ENCODE results near the gene SLC31A1.

DNA sequence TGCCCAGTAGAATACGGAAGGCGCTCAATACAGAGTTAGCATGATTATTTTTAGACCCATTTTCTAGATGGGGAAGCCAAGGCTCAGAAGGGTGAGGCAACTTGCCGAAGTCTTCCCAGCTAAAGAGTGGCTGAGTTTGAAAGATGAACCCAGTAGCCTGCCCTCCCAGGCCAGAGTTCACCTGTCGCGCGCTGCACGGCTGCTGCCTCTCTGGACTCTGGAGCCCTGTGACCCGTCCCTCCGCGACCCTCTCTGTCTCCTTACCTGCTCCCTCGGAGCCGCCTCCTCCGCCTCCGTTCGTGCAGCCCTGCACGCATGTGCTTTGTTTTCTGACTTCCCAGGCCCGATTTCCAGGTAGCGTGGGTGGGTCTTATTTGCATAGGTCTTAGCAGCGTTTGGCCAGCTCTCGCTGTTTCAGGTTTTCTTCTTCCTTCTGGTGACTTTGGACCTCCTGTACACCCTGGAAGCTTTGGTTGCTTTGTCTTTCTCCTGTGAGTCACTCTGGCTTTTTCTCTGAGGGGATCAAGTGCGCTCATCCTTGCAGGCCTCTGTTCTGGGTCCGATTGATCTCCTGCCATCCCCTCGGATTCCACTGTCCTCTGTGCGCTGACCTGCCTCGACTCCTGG lies 81.6 kb downstream of the SLC31A1 start, which contains the start of gene RNF183:
- TF ChIP-seq, protein P1, sequence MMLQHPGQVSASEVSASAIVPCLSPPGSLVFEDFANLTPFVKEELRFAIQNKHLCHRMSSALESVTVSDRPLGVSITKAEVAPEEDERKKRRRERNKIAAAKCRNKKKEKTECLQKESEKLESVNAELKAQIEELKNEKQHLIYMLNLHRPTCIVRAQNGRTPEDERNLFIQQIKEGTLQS (CRISPR knock-in tag; IDR thresholded peaks at IDR 0.05), result no peak
- TF ChIP-seq, protein P2, sequence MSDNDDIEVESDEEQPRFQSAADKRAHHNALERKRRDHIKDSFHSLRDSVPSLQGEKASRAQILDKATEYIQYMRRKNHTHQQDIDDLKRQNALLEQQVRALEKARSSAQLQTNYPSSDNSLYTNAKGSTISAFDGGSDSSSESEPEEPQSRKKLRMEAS (IDR thresholded peaks at IDR 0.05), result peak; percentile 76
- TF ChIP-seq, protein P3, sequence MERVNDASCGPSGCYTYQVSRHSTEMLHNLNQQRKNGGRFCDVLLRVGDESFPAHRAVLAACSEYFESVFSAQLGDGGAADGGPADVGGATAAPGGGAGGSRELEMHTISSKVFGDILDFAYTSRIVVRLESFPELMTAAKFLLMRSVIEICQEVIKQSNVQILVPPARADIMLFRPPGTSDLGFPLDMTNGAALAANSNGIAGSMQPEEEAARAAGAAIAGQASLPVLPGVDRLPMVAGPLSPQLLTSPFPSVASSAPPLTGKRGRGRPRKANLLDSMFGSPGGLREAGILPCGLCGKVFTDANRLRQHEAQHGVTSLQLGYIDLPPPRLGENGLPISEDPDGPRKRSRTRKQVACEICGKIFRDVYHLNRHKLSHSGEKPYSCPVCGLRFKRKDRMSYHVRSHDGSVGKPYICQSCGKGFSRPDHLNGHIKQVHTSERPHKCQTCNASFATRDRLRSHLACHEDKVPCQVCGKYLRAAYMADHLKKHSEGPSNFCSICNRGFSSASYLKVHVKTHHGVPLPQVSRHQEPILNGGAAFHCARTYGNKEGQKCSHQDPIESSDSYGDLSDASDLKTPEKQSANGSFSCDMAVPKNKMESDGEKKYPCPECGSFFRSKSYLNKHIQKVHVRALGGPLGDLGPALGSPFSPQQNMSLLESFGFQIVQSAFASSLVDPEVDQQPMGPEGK (CRISPR knock-in tag; IDR thresholded peaks at IDR 0.05), result no peak
- TF ChIP-seq, protein P4, sequence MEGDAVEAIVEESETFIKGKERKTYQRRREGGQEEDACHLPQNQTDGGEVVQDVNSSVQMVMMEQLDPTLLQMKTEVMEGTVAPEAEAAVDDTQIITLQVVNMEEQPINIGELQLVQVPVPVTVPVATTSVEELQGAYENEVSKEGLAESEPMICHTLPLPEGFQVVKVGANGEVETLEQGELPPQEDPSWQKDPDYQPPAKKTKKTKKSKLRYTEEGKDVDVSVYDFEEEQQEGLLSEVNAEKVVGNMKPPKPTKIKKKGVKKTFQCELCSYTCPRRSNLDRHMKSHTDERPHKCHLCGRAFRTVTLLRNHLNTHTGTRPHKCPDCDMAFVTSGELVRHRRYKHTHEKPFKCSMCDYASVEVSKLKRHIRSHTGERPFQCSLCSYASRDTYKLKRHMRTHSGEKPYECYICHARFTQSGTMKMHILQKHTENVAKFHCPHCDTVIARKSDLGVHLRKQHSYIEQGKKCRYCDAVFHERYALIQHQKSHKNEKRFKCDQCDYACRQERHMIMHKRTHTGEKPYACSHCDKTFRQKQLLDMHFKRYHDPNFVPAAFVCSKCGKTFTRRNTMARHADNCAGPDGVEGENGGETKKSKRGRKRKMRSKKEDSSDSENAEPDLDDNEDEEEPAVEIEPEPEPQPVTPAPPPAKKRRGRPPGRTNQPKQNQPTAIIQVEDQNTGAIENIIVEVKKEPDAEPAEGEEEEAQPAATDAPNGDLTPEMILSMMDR (CRISPR knock-in tag; IDR thresholded peaks at IDR 0.05), result 0 out of 2 replicates have a peak, but pooled peaks have one; percentile 4
- TF ChIP-seq SIN3A (IDR thresholded peaks at IDR 0.05; ENCODE audit: borderline replicate concordance, low read depth, low read length), result no peak
- TF ChIP-seq POLR2AphosphoS2 (IDR thresholded peaks at IDR 0.05; ENCODE audit: low read depth, low read length), result no peak
- TF ChIP-seq CBFB (CRISPR knock-in tag; IDR thresholded peaks at IDR 0.05), result no peak
- TF ChIP-seq POLR2A (IDR thresholded peaks at IDR 0.05; ENCODE audit: insufficient read depth in 1 of 2, low read depth in 2 of 2, low read length in 2 of 2), result peak in 1 of 2 experiments; percentile 51; a peak in 2 of 4 replicates
- TF ChIP-seq ZNF790 (CRISPR knock-in tag; IDR thresholded peaks at IDR 0.05; ENCODE audit: borderline replicate concordance), result no peak
- TF ChIP-seq ZNF563 (CRISPR knock-in tag; IDR thresholded peaks at IDR 0.05), result peak; percentile 89
- TF ChIP-seq POLR2AphosphoS5 (IDR thresholded peaks at IDR 0.05; ENCODE audit: low read depth, low read length), result peak; percentile 38; the same call in 1 of the 2 replicates
- TF ChIP-seq, protein P5, sequence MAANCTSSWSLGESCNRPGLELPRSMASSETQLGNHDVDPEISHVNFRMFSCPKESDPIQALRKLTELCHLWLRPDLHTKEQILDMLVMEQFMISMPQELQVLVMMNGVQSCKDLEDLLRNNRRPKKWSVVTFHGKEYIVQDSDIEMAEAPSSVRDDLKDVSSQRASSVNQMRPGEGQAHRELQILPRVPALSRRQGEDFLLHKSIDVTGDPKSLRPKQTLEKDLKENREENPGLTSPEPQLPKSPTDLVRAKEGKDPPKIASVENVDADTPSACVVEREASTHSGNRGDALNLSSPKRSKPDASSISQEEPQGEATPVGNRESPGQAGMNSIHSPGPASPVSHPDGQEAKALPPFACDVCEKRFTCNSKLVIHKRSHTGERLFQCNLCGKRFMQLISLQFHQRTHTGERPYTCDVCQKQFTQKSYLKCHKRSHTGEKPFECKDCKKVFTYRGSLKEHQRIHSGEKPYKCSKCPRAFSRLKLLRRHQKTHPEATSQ (CRISPR knock-in tag; IDR thresholded peaks at IDR 0.05; ENCODE audit: borderline replicate concordance), result no peak
- no peak for TF ChIP-seq RAD21 (CRISPR knock-in tag; IDR thresholded peaks at IDR 0.05)

Data from HepG2 (cell line).